H1 (cell line): ENCODE measurements around the gene FOXL2NB. TPM values are rescaled to one million over a fixed set of nuclear protein-coding genes. Genes with fewer than 3 reads are reported as not detected.

Source experiments
- polyA plus RNA-seq, 7 experiments: library from polyadenylated mRNA; depleted of rRNA in 3 of 7; stranded (reverse) in 5 of 7; unstranded in 2 of 7; fragments of >200 nt in 5 of 7; fragments of 200-250 nt in 2 of 7; gene quantifications; 1 replicate in 5 of 7; 2 replicates in 1 of 7; 4 replicates in 1 of 7; pipeline versions ENCODE4 v1.2.1 to v1.2.3, GENCODE V29; 2011 to 2013; ENCODE audit warnings: missing spikeins in 2 of 7, mixed read lengths in 2 of 7
- total RNA-seq: library from RNA; stranded (reverse); fragmentation: NEBNext Ultra II Directional; extraction: Animal tissue kit (Norgen Biotek cat#: 25700); gene quantifications from 2 replicates; pipeline ENCODE4 v1.2.1, GENCODE V29; 2021
- TF ChIP-seq, protein P1 (sequence below): fragments of 300-600 bp; sonication (generic); IDR thresholded peaks from 2 replicates; pipeline ENCODE4 v1.7.1; 2012; ENCODE audit warnings: low read length, moderate library complexity, mild to moderate bottlenecking, inconsistent platforms; ENCODE audit not compliant: insufficient replicate concordance

FOXL2NB gene
- total and polyA plus RNA-seq, 2 of the 8 experiments (the other 6 are each of a cell fraction or from before 2014, with no cell fraction given): 5.4 to 7.3 TPM

- TF ChIP-seq, protein P1, sequence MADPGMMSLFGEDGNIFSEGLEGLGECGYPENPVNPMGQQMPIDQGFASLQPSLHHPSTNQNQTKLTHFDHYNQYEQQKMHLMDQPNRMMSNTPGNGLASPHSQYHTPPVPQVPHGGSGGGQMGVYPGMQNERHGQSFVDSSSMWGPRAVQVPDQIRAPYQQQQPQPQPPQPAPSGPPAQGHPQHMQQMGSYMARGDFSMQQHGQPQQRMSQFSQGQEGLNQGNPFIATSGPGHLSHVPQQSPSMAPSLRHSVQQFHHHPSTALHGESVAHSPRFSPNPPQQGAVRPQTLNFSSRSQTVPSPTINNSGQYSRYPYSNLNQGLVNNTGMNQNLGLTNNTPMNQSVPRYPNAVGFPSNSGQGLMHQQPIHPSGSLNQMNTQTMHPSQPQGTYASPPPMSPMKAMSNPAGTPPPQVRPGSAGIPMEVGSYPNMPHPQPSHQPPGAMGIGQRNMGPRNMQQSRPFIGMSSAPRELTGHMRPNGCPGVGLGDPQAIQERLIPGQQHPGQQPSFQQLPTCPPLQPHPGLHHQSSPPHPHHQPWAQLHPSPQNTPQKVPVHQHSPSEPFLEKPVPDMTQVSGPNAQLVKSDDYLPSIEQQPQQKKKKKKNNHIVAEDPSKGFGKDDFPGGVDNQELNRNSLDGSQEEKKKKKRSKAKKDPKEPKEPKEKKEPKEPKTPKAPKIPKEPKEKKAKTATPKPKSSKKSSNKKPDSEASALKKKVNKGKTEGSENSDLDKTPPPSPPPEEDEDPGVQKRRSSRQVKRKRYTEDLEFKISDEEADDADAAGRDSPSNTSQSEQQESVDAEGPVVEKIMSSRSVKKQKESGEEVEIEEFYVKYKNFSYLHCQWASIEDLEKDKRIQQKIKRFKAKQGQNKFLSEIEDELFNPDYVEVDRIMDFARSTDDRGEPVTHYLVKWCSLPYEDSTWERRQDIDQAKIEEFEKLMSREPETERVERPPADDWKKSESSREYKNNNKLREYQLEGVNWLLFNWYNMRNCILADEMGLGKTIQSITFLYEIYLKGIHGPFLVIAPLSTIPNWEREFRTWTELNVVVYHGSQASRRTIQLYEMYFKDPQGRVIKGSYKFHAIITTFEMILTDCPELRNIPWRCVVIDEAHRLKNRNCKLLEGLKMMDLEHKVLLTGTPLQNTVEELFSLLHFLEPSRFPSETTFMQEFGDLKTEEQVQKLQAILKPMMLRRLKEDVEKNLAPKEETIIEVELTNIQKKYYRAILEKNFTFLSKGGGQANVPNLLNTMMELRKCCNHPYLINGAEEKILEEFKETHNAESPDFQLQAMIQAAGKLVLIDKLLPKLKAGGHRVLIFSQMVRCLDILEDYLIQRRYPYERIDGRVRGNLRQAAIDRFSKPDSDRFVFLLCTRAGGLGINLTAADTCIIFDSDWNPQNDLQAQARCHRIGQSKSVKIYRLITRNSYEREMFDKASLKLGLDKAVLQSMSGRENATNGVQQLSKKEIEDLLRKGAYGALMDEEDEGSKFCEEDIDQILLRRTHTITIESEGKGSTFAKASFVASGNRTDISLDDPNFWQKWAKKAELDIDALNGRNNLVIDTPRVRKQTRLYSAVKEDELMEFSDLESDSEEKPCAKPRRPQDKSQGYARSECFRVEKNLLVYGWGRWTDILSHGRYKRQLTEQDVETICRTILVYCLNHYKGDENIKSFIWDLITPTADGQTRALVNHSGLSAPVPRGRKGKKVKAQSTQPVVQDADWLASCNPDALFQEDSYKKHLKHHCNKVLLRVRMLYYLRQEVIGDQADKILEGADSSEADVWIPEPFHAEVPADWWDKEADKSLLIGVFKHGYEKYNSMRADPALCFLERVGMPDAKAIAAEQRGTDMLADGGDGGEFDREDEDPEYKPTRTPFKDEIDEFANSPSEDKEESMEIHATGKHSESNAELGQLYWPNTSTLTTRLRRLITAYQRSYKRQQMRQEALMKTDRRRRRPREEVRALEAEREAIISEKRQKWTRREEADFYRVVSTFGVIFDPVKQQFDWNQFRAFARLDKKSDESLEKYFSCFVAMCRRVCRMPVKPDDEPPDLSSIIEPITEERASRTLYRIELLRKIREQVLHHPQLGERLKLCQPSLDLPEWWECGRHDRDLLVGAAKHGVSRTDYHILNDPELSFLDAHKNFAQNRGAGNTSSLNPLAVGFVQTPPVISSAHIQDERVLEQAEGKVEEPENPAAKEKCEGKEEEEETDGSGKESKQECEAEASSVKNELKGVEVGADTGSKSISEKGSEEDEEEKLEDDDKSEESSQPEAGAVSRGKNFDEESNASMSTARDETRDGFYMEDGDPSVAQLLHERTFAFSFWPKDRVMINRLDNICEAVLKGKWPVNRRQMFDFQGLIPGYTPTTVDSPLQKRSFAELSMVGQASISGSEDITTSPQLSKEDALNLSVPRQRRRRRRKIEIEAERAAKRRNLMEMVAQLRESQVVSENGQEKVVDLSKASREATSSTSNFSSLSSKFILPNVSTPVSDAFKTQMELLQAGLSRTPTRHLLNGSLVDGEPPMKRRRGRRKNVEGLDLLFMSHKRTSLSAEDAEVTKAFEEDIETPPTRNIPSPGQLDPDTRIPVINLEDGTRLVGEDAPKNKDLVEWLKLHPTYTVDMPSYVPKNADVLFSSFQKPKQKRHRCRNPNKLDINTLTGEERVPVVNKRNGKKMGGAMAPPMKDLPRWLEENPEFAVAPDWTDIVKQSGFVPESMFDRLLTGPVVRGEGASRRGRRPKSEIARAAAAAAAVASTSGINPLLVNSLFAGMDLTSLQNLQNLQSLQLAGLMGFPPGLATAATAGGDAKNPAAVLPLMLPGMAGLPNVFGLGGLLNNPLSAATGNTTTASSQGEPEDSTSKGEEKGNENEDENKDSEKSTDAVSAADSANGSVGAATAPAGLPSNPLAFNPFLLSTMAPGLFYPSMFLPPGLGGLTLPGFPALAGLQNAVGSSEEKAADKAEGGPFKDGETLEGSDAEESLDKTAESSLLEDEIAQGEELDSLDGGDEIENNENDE: peak; percentile 2
- TF ChIP-seq, all 59 proteins: peak for 14
Measured at GRCh38 chr3:138935863-138936740, 10.9 kb upstream of the FOXL2NB start (continued).
